Neural cell (in vitro differentiated cells): Measurements from ENCODE around the gene RBM38.

Experiments
- CTCF ChIP-seq: fragments of 450-650 bp; IDR thresholded peaks from 2 replicates; pipeline ENCODE4 v1.5.1; 2014; ENCODE audit warnings: antibody characterized with exemption, mild to moderate bottlenecking, moderate library complexity; ENCODE audit not compliant: poor library complexity, severe bottlenecking
- EP300 ChIP-seq: fragments of 450-650 bp; conservative IDR thresholded peaks from 2 replicates; pipeline ENCODE4 v1.6.1; 2014; ENCODE audit warnings: antibody characterized with exemption, mild to moderate bottlenecking, moderate library complexity; ENCODE audit not compliant: poor library complexity, severe bottlenecking
- EZH2 ChIP-seq: fragments of 200-600, 300-800 bp; shearing (Covaris generic), sonication (generic); IDR thresholded peaks from 2 replicates; pipeline ENCODE4 v1.6.1; 2014; ENCODE audit warnings: antibody characterized with exemption, low read length, borderline replicate concordance, mild to moderate bottlenecking; ENCODE audit not compliant: insufficient read depth, poor library complexity, severe bottlenecking
- MXI1 ChIP-seq: fragments of 450-650 bp; conservative IDR thresholded peaks from 2 replicates; pipeline ENCODE4 v1.6.1; 2014; ENCODE audit warnings: antibody characterized with exemption, mild to moderate bottlenecking; ENCODE audit not compliant: poor library complexity, severe bottlenecking
- POLR2AphosphoS5 ChIP-seq: IDR thresholded peaks from 2 replicates; pipeline ENCODE4 v1.6.1; 2012
- RAD21 ChIP-seq: fragments of 450-650 bp; conservative IDR thresholded peaks from 2 replicates; pipeline ENCODE4 v1.6.1; 2014; ENCODE audit warnings: antibody characterized with exemption, mild to moderate bottlenecking, moderate library complexity
- REST ChIP-seq: IDR thresholded peaks from 2 replicates; pipeline ENCODE4 v1.6.1; 2012; ENCODE audit warnings: borderline replicate concordance
- TAF1 ChIP-seq: IDR thresholded peaks from 2 replicates; pipeline ENCODE4 v1.6.1; 2012; ENCODE audit warnings: low read depth

- no peak for TF ChIP-seq MXI1
- no peak for TF ChIP-seq TAF1
- no peak for TF ChIP-seq CTCF
- no peak for TF ChIP-seq RAD21
- TF ChIP-seq EZH2 = no peak
- TF ChIP-seq POLR2AphosphoS5 = no peak
- TF ChIP-seq EP300 = no peak
- TF ChIP-seq REST = no peak
These were observed 26.7 kb upstream of the RBM38 start for GRCh38 chr20:57364451-57364850.
